ENCODE data around the gene PEX1. TPM values are rescaled to one million over a fixed set of nuclear protein-coding genes. Genes with fewer than 3 reads are reported as not detected.

Gene PEX1
- total RNA-seq (10 to 100 TPM in 3 of 5 donors, 1 to 10 TPM in 2; 2.0 to 50.3 (median 15.5) TPM), polyA plus RNA-seq (10 to 100 TPM in 1 of 3 donors, 1 to 10 TPM in 2; 4.7 to 16.2 (median 8.1) TPM)
- long read RNA-seq, donor 1, full-length matches to known transcripts, result 1 of 1 reads
- long read RNA-seq, donor 1, partial matches to known transcripts, result 0 of 1 reads
- long read RNA-seq, donor 1, other reads (novel, unspliced or antisense), result 0 of 1 reads
- long read RNA-seq, donor 2, partial matches to known transcripts, result 12 of 13 reads
- long read RNA-seq, donor 2, other reads (novel, unspliced or antisense), result 0 of 13 reads
- long read RNA-seq, donor 3, full-length matches to known transcripts, result 1 of 1 reads
- long read RNA-seq, donor 3, partial matches to known transcripts, result 0 of 1 reads
- long read RNA-seq, donor 3, other reads (novel, unspliced or antisense), result 0 of 1 reads
- long read RNA-seq, donor 4, result 0 reads
- long read RNA-seq, donor 5, partial matches to known transcripts, result 6 of 7 reads
- long read RNA-seq, donor 5, other reads (novel, unspliced or antisense), result 0 of 7 reads
- long read RNA-seq, donor 6, full-length matches to known transcripts, result 3 of 13 reads
- long read RNA-seq, donor 6, partial matches to known transcripts, result 10 of 13 reads
- long read RNA-seq, donor 6, other reads (novel, unspliced or antisense), result 0 of 13 reads
- long read RNA-seq, donor 7, full-length matches to known transcripts, result 1 of 1 reads
- long read RNA-seq, donor 7, partial matches to known transcripts, result 0 of 1 reads
- long read RNA-seq, donor 7, other reads (novel, unspliced or antisense), result 0 of 1 reads
- long read RNA-seq, donor 8, partial matches to known transcripts, result 0 of 1 reads
- long read RNA-seq, donor 8, other reads (novel, unspliced or antisense), result 0 of 1 reads
- long read RNA-seq, donor 9, result 0 reads
- long read RNA-seq, donor 10, result 0 reads

- Histone ChIP-seq H3K27me3 (no peaks in the 10 kb centered on the region), H3K36me3 (peaks cover 14 to 35% (median 33%) of the 10 kb centered on the region in 4 donors), H3K4me3 (peak within 1 kb of the TSS; percentile 78 to 98 (median 87)), H3K9me3 (no peaks in the 10 kb centered on the region), H3K27ac (peak within 1 kb of the TSS; percentile 86 to 90 (median 88)), H3K4me1 (peaks cover 8 to 42% (median 35%) of the 10 kb centered on the region in 4 donors)
- WGBS, 5 donors, result 0 to 1% (median 0%) methylated on average over 34 to 79 of the region's 79 CpGs
- TF ChIP-seq POLR2AphosphoS5 (IDR thresholded peaks at IDR 0.05), result peak; percentile 61 to 86 (median 66)
- peak in 3 of 7 experiments; percentile 42 to 65 (median 47) for TF ChIP-seq CTCF (IDR thresholded peaks at IDR 0.05)
- peak in 1 of 4 donors; percentile 11 for TF ChIP-seq POLR2A (IDR thresholded peaks at IDR 0.05)
- no peak for TF ChIP-seq EP300 (IDR thresholded peaks at IDR 0.05)
- peak; percentile 95 to 100 for DNase-seq
- intact Hi-C loops (cut with DNase I; ENCODE audit: low total_unique reads), result no loop called here
These were observed at the start of gene PEX1, which contains the start of gene RBM48 for GRCh38 chr7:92528188-92528957. PEX1 (minus strand) TSS chr7:92528520; CDS start chr7:92528435, 85 bp downstream. RBM48 (plus strand) TSS chr7:92528795; CDS start chr7:92528814, 19 bp downstream.

- no peaks in the 10 kb centered on the region for H3K27me3 ChIP-seq
- peaks cover 47 to 99% (median 96%) of the 10 kb centered on the region in 4 donors for H3K36me3 ChIP-seq
- no peak overlapping the region for H3K27ac ChIP-seq
- H3K4me1 ChIP-seq, result no peaks in the 10 kb centered on the region
- WGBS, 5 donors, result 82 to 87% (median 83%) methylated on average over 3 of the region's 3 CpGs
- TF ChIP-seq POLR2A (IDR thresholded peaks at IDR 0.05) (no peak), CTCF (IDR thresholded peaks at IDR 0.05) (no peak), POLR2AphosphoS5 (IDR thresholded peaks at IDR 0.05) (no peak), EP300 (IDR thresholded peaks at IDR 0.05) (no peak)
- no peak overlapping the region for H3K4me3 ChIP-seq
- no peaks in the 10 kb centered on the region for H3K9me3 ChIP-seq
- no peak for DNase-seq
- intact Hi-C loops (cut with DNase I; ENCODE audit: low total_unique reads), result no loop called here
These were observed 48.0 kb upstream of the PEX1 start for GRCh38 chr7:92576296-92576695.

- H3K4me3 ChIP-seq, result no peak overlapping the region
- intact Hi-C loops (cut with DNase I; ENCODE audit: low total_unique reads), result no loop called here
- WGBS, 5 donors, result 87 to 92% (median 90%) methylated on average over 4 of the region's 4 CpGs
These were observed 40.8 kb upstream of the PEX1 start for GRCh38 chr7:92569137-92569536.

More at GRCh38 chr7:92569137-92569536, 40.8 kb upstream of the PEX1 start:
- Histone ChIP-seq H3K36me3 (peaks cover 20 to 99% (median 96%) of the 10 kb centered on the region in 4 donors), H3K9me3 (no peaks in the 10 kb centered on the region), H3K27me3 (no peaks in the 10 kb centered on the region), H3K27ac (no peak overlapping the region), H3K4me1 (no peaks in the 10 kb centered on the region)
- no peak for TF ChIP-seq POLR2A (IDR thresholded peaks at IDR 0.05)
- no peak for TF ChIP-seq CTCF (IDR thresholded peaks at IDR 0.05)
- TF ChIP-seq POLR2AphosphoS5 (IDR thresholded peaks at IDR 0.05), result no peak
- no peak for TF ChIP-seq EP300 (IDR thresholded peaks at IDR 0.05)
- DNase-seq, result no peak
